ENCODE results near the gene CYP1A2.
"Not testable (repeated sequence)": the region's sequence is repeated elsewhere in the genome, so short reads cannot be mapped to it uniquely, and the experiment has no call there.

Gene CYP1A2

DNA sequence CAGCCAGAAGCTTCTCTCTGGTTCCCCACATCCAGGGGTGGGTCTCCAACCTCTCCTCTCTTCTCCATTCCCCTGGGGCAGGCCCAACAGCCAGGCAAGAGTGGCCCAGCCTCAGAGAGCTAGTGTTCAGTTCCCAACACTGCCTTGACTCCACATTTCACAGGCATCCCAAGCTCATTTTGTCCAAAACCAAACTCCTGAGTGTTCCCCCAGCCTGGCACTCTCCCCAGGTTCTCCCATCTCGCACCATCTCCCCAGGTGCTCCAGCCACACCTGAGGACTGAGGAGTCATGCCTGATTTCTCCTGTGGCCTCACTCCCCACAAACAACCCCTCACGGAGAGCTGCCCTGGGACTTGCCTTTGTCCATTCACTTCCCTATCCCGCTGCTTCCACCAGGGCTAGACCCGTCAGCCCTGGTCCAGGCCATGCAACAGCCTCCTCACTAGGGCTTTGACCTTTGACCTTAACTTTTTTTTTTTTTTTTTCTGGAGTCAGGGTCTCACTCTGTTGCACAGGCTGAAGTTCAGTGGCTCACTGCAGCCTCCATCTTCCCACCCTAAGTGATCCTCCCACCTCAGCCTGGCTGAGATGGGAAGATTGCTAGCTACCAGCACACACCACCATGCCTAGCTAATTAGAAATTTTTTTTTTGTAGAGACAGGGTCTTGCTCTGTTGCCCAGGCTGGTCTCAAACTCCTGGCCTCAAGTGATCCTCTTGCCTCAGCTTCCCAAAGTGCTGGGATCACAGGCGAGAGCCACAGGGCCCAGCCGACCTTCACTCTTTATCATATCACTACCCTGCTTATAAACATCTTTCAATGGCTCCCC lies 29.3 kb downstream of the CYP1A2 start:
- no peak for DNase-seq

DNA sequence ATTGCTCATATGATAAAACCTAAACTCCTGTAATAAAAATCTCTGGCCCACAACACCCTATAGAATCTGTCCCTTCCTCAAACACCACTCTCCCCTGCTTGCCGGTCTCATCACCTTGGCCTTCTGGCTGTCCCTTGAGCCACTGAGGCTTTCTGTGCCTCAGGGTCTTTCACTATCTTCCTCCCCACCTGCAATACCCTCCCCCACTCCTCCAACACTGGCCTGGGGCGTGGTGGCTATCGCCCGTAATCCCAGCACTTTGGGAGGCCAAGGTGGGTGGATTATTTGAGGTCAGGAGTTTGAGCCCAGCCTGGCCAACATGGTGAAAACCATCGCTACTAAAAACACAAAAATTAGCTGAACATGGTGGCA lies 29.9 kb downstream of the CYP1A2 start:
- no peak for DNase-seq

DNA sequence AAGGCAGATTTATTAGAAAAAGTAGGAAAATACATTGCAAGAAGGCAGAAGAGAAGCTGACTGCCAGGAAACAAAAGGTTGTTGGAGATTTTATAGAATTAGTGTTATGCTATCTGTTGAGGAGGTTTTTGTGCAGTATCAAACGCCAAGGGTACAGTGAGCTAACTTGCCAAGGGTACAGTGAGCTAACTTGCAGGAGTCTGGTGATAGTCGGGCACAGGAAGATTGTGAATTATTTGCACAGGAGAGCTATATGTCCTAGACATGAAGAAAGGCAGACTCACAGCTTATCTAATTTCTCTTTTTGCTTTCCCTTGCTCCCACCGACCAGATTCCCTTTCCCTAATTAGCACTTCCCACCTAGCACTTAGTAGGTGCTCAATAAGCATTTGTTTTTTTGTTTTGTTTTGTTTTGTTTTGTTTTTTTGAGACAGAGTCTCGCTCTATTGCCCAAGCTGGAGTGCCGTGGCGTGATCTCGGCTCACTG lies 30.6 kb downstream of the CYP1A2 start:
- DNase-seq: no peak

DNA sequence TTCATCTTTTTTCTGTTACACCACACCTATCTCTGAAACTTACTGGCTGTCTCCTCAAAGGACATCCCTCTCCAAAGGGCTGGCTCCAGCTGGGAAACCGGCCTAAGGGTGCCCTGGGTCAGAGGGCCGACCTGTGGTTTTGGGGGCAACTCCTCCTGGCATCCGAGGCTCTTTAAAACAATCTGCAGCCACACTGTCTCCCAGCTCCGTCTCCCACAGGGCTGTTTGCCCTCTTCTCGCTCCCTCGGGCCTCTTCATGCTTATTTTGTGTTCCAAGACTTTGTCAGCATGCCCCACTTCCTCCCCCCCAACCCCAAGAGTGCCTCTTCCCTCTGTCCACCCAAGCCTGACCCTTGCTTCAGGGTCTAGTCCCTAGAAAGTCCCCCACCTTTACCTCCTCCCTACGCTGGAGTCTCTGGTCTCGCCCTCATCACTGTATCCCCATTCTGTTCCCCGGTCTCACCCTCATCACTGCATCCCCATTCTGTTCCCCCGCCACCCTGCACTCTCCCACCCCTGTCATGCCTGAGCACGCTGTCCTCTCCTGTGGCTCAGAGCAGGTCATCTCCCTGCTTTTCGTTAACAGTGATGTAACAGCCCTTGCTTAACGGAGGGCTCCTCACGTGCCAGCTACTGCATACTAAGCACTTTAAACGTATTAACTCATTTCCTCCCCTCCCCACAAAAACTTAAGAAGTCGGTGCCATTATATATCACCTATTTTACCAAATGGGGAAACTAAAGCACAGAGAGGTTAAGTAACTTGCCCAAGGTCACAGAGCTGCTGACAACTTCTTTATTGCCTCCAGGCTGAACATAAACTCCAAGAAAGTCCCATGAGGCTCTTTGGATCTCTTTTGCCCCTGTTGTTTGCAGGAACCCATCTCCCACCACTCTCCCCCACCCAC lies 32.1 kb downstream of the CYP1A2 start:
- no peak for DNase-seq

DNA sequence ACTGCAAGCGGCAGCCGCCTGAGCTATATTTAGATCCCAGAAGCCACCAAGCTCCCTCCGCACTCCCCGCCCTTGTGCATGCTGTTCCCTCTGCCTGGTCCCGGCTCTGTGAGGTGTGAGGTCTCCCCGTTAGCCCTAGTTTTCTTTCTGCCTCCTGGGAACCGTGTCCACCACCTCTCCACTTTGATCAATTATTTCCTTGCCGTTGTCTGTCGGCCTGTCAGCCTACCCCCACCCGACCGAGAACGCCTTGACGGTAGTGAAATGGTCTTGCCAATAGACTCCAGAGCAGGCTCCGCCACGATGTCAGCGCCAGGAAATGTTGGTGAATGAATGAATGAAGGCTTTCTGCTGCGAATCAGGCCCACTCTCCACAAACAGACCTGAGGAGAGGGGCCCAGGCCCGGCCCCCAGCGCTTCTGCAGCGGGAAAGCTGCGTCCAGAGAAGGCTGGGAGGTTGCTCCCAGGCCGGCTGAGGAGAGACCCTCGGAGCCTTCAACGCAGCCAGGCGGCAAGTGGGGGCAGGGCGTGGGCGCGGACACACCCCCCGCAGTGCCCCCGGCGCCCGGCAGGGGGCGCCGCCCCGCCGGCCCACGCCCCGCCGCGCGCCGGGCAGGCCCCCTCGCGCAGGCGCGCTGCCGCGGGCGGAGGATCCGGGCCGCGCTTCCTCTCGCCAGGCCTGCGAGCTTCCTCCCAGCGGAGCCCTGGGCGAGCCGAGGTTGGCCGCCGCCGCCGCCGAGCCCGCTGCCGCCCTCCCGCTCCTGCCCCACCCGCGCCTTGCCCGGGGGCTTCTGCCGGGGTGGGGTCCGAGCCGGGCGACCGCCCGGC lies 33.0 kb downstream of the CYP1A2 start, which contains the start of gene CSK:
TSS of gene CSK (plus strand) at position 650 of the 828 bp plus-strand sequence. CDS start 16,218 bp downstream, outside the sequence.
- DNase-seq: peak; percentile 74

DNA sequence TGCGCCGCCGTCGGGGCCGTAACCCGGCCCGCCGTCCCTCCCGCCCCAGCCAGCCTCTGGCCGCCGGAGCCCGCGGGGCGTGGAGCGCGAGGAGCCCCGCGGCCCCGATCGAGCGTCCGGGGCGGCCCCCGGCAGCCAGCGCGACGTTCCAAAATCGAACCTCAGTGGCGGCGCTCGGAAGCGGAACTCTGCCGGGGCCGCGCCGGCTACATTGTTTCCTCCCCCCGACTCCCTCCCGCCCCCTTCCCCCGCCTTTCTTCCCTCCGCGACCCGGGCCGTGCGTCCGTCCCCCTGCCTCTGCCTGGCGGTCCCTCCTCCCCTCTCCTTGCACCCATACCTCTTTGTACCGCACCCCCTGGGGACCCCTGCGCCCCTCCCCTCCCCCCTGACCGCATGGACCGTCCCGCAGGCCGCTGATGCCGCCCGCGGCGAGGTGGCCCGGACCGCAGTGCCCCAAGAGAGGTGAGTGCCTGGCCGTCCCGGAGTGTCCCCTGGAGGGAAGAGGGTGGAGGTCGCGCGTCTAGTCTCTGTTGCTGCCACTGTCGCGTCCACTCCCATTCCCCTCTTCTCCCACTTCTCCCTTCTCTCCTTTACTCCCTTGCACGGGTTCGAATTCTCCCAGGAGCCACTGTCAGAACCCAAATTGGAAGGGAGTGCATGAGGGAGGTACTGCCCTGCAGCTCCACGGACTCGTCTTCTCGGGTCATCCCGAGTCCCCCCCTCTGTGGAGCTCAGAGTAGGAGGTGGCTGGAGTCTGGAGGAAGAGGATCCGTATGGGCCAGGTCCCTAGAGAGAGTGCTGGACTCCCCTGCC lies 33.8 kb downstream of the CYP1A2 start:
- DNase-seq: peak; percentile 60

DNA sequence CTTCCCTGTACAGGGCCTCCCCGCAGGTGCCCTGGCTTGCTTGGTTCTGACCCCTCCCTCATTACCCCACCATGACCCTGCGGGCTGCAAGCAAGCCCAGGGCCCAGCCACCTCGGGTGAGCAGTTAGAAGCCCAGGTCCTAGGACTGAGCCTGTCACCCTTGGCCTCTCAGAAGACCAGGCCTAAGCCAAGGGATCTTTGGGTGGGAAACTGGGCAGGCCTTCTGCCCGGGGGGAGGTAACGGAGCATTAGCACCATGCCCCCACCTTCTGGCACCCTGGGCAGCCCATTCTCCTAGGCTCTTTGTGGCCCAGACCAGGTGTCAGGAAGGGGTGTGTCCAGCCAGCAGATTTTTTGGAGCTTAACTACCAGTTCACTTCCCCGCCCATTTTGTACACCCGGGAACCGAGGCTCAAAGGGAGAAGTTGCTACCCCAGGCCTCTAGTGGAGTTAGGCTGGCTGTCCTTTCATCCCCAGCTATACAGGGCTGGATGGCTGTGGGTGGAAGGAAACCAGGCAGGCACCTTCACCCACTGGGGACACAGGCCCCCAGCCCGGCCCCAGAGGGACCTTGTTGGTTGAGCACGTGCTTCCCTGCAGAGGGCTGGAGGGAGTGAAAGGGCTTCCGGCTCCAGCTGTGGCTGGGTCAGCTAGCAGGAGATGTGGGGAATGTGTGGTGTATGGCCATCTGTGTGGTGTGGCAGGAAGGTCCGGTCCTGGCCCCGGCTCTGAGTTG lies 34.6 kb downstream of the CYP1A2 start:
- no peak for DNase-seq

DNA sequence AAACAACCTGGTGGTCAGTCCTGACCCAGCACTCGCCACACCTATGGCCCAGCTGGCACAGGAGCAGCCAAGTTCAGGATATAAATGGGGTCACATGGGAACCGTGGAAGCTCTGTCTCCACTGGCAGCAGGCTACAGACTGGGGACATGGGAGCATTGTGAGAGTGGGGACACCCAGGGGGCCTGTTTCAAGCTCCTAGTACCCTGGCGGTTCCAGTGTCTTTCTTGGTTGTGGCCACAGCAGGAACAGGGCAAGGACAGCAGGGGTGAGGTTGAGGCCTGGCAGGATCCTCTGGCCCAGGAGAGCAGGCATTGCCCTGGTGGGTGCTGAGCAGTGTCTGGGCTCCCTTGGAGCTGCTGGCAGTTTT lies 35.1 kb downstream of the CYP1A2 start:
- no peak for DNase-seq

DNA sequence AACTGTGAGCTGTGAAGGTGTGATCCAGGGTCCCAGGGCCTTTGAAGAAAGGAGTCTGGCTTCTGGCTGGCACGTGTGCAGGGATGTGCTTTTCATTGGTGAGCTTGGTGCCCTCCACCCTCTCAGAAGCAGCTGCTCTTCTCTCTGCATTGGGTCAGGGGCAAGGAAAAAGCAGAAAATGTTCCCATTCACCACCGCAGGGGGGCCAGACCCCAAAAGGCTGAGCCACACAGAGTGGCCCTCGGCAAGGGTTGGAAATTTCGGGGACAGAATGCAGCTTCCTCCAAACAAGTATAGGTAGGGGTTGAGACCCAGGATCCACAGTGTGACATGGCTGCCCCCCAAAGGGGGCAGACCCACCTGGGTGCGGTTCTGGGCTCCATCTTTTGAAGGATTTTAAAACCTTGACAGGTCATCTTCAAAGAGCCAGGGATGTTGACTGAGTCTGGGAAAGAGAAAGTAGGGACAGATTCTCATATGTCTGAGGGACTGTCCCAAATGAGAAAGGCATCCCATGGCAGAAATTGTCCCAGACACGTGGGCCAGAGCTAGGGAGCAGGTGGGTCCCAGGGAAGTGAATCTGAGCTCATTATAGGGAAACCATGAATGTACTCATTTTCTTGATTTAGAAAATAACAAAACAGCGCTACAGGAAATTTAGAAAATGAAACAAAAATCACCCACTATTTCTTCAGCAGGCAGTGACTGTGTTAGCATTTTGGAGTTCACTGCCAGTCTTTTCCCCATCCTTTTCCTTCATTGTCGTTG lies 36.0 kb downstream of the CYP1A2 start:
- DNase-seq: no peak

DNA sequence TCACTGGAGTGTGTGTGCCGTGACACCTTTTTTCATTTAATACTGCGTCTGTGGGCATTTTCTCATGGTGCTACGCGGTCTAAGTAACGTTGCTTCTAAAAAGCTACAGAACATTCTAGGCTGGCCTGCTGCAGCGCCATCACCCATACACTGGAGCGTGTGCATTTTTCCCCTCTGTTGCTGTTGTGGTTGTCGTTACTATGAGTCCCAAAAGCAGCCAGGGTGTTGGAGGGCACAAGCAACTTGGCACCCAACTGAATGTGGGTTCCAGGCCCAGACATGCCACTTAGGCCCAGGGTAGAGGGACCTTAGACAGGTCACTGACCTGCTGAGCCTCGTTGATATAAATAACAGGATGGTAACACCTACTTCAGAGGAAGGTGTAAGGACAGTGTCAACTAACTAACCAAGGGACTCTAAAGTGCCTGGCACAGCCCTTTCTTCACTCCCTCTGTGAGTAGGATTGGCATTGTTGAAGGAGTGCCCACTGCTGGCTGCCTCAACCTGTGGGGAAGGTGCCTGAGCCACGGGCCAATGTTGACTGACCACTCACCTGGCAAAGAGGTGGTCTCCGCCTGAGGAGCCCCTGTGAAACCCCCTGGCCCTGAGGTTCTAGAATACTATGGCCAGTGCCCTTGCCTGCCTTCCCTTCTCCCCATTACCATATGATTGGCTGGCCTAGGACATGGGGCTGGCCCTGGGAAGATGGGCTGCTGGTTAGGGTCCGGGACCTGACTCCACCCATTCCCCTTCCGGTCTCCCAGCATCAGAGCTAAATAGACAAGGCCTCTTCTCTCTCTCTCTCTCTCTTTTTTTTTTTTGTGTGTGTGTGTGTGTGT lies 36.8 kb downstream of the CYP1A2 start:
- no peak for DNase-seq

DNA sequence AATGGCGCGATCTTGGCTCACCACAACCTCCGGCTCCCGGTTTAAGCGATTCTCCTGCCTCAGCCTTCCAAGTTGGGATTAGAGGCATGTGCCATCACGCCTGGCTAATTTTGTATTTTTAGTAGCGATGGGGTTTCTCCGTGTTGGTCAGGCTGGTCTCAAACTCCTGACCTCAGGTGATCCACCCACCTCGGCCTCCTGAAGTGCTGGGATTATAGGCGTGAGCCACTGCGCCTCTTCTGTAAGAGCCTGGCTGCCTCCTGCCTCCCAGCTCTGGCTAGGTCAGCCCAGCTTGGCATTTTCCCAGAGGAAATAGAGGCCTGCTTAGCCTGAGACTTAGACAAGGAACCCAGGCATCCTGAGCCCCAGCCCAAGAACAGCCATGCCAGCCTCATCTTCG lies 37.4 kb downstream of the CYP1A2 start:
- not testable (repeated sequence) for DNase-seq

DNA sequence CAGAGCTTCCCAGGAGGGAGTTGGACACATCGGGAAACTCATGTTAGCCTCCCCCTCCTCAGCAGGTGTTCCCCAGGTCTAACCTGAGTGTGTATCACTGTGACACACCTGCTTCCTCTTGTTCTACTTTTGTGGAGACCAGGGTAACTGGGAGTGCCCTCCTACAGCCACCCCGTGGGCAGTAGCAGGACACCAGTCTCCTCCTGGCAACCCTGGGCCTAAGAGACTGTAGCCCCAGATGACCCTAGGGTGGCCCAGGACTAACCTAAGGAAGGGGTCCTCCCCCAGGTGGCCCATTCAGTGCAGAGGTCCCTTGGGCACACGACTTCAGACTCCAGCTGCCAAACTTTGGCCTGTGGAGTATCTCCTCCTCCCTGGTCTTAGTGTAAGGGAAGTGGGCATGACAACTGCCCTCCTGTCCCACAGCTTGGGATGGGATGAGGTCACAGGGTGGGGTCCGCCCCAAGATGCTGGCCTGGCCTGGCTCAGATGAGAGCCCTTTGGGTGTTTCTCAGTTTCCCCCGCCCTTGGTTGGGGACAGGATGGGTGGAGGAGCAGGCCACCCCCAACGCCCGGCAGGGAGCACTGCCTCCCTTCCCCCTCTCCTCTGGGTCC lies 38.0 kb downstream of the CYP1A2 start:
- no peak for DNase-seq

DNA sequence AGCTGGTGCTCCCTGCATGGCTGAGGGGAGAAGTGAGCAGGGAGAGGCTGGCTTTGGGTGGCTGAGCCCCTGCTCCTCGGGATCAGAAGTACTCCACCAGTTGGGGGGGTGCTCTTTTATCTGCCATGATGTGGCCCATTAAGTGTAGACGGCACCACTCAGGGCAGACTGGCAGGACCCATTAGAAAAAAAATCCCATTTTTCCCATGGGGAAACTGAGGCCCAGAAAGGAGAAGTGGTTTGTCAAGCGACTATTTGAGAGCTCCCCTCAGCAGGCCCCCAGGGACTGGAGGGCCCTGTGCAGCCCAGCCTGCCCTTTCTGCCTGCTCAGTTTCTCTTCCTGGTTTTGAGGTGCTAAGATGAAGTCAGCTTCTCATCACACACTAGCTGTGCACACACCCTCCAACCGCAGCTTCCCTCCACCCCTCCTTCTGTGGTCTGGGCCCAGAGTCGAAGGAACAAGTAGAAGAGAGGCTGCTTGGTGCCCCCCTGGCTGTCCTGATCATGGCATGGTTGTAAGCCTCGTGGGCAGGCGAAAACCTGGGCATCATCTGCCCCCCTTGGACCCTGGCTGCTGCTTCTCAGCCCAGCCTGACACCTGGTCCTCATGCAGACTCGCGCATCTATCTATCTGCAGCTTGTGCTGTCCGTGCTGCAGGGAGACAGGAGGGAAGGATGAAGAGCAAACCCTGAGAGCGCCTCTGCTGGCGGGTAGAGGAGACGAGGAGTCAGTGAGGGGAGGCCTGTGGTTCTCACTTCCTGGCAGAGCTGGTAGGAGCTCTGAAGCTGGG lies 38.8 kb downstream of the CYP1A2 start:
- peak; percentile 86 for DNase-seq

DNA sequence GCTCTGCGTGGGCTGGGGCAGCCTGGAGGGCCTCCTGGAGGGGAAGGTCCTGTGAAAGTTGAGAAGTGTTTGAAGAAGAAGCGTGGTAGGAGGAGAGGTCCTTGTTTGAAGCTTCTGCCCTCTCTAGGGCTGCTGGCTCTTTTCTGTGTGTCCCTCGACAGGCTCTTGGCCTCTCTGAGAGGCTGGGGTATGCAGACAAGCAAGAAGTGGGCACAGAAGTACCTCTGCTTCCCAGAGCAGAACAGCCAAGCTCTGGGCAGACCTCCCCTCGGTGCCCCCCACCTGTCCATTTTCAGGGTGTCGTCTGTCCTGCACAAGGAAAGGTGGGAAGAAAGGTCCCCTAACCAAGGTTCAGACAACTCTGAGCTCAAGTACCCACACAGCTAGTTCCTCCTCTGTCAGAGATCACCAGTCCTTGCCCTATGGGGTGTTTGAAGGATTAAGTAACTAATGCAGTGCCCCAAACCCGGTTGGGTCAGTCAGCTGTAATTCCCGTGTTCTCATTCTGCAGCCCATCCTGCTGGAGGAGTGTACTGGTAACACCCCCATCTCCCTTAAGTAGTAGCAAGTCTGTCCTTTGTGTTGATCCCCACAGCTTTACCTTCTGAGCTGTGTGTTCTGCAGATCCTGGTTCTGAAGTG lies 39.5 kb downstream of the CYP1A2 start:
- DNase-seq: no peak

DNA sequence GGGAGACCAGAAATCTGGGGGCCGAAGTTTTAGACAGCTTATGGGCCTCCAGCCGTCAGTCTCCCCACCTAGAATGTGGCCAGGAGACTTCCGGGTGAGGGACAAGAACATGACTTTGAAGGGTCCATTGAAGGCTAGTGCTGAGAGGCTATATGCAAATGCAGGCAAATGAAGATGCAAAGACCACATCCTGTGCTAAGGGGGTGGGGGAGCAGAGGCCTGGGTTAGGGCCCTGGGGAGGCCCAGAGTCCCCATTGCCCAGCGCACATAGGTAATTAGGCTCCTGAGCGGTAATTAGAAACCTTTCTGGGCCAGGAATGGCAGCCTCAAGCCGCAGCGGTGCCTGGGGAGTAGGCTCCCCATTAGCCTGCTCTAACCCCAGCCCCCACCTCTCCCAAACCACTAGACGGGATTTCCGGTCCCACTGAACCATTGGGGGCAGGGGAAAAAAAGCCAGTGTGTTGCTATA lies 40.1 kb downstream of the CYP1A2 start:
- peak; percentile 56 for DNase-seq

DNA sequence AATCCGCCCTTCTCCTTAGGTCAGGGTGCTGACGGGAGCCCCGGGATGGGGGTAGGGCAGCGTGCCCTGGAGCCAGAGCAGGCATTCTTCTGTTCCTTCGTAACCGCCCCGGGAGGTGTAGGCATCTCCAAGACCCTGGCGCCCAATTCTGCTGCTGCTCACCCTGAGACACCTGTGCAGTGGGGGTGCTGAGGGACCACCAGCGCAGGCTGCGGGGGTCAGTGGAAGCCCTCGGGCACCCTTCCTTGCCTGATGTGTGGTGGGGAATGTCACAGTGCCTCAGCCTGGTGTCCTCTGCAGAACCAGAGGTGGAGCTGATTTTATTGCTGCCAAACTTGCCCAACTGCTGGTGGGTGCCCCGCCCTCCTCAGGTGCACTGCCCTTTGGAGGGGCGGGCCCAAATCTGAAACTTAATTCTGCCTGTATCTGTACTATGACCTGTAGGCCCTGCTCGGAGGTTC lies 40.6 kb downstream of the CYP1A2 start:
- no peak for DNase-seq

DNA sequence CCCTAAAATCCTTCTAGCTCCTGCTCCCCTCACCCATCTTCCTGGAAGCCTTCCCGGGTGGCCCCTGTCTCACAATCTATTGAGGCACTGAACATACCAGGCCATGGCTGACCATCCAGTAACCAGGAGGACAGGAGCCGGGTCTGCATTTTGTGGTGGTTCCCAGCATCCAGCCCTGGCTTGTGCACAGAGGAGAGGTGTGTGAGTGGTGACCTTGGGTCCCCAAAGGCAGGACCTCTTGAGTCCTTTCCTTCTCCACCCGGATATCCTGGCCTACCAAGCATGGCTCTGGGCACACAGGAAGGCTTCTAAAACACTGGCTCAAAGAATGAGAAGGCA lies 41.1 kb downstream of the CYP1A2 start:
- DNase-seq: no peak

All from T-helper 9 cell (primary cell).